HG02973 (cell line): ENCODE results near the gene GRK1.

Experiments
- ATAC-seq: cut with Tn5 transposase; IDR thresholded peaks from one replicate; pipeline ENCODE4 v1.9.1; 2021; ENCODE audit warnings: moderate library complexity; ENCODE audit not compliant: unreplicated experiment

GRK1 gene

GRCh38 chr13:113647351-113648215 is 19.4 kb upstream of the GRK1 start:
- no peak for ATAC-seq

GRCh38 chr13:113648216-113648610 is 18.8 kb upstream of the GRK1 start:
- no peak for ATAC-seq

GRCh38 chr13:113649212-113649611 is 17.8 kb upstream of the GRK1 start:
- no peak for ATAC-seq

- ATAC-seq: no peak
These were observed 16.7 kb upstream of the GRK1 start for GRCh38 chr13:113650275-113650674.

GRCh38 chr13:113650731-113651148 is 16.3 kb upstream of the GRK1 start:
- no peak for ATAC-seq

GRCh38 chr13:113651511-113652403 is 15.3 kb upstream of the GRK1 start:
- ATAC-seq: no peak

- no peak for ATAC-seq
These were observed 14.4 kb upstream of the GRK1 start for GRCh38 chr13:113652404-113653263.

- ATAC-seq: no peak
These were observed 13.5 kb upstream of the GRK1 start for GRCh38 chr13:113653264-113654174.

GRCh38 chr13:113654175-113654560 is 12.9 kb upstream of the GRK1 start:
- ATAC-seq: no peak

GRCh38 chr13:113654591-113655345 is 12.3 kb upstream of the GRK1 start:
- no peak for ATAC-seq

GRCh38 chr13:113655346-113656002 is 11.5 kb upstream of the GRK1 start:
- ATAC-seq: no peak

- no peak for ATAC-seq
These were observed 10.9 kb upstream of the GRK1 start for GRCh38 chr13:113656003-113656588.

- no peak for ATAC-seq
These were observed 10.0 kb upstream of the GRK1 start for GRCh38 chr13:113656831-113657671.

GRCh38 chr13:113657851-113658741 is 8.9 kb upstream of the GRK1 start, which contains the start of gene ATP4B:
Gene ATP4B, minus strand, starts transcription at chr13:113658198. Its CDS starts 54 bp downstream, at chr13:113658144.
- no peak for ATAC-seq

GRCh38 chr13:113658836-113659235 is 8.2 kb upstream of the GRK1 start:
- ATAC-seq: no peak

GRCh38 chr13:113659337-113659736 is 7.7 kb upstream of the GRK1 start:
- ATAC-seq: no peak
